PFSK-1 (cell line): ENCODE measurements around the gene TMEM125.

Experiments
- FOXP2 ChIP-seq: optimal IDR thresholded peaks from 2 replicates; pipeline ENCODE3; 2011; ENCODE audit warnings: borderline replicate concordance, control low read depth, inconsistent platforms; ENCODE audit not compliant: insufficient read depth; ENCODE audit errors: extremely low read length, extremely low read depth
- POLR2AphosphoS5 ChIP-seq: IDR thresholded peaks from 2 replicates; pipeline ENCODE4 v1.6.1; 2012; ENCODE audit warnings: low read depth, mild to moderate bottlenecking, control low read depth, low read length, moderate library complexity
- REST ChIP-seq, 2 experiments: IDR thresholded peaks; 2 replicates each; pipeline versions ENCODE4 v1.6.1 to v1.8.0; 2011 to 2012; ENCODE audit warnings: low read depth in 2 of 2, low read length in 2 of 2, control low read depth in 1 of 2, inconsistent platforms in 1 of 2, mild to moderate bottlenecking in 1 of 2, moderate library complexity in 1 of 2; ENCODE audit not compliant: insufficient read depth in 1 of 2
- SIN3A ChIP-seq: IDR thresholded peaks from 2 replicates; pipeline ENCODE4 v1.6.1; 2012; ENCODE audit warnings: mild to moderate bottlenecking, low read length, moderate library complexity, borderline replicate concordance; ENCODE audit not compliant: insufficient read depth
- TAF1 ChIP-seq: IDR thresholded peaks from 2 replicates; pipeline ENCODE4 v1.6.1; 2012; ENCODE audit warnings: low read length, control low read depth, borderline replicate concordance; ENCODE audit not compliant: insufficient read depth

GRCh38 chr1:43315481-43315880 is 45.7 kb downstream of the TMEM125 start:
- TF ChIP-seq TAF1 (no peak), REST (IDR thresholded peaks at IDR 0.05; ENCODE audit: insufficient read depth in 1 of 2, low read depth in 2 of 2, low read length in 2 of 2) (no peak), POLR2AphosphoS5 (no peak), SIN3A (no peak), FOXP2 (no peak)
